GM23338 (cell line): ENCODE data around the gene MAST4. TPM values are rescaled to one million over a fixed set of nuclear protein-coding genes. Genes with fewer than 3 reads are reported as not detected.
A peak's percentile ranks its signal among the peaks of the same experiment; 100 is the strongest.

Source experiments
- ATAC-seq: fragments of 200-7000 bp; cut with Tn5 transposase; 3 replicates; pipeline ENCODE4 v1.9.1; 2020
- DNase-seq: peaks from one replicate; pipeline ENCODE4 v3.0.0-alpha.2; 2015; ENCODE audit warnings: low spot score
- H2AFZ ChIP-seq: fragments of 200-600 bp; sonication (generic); 2 replicates; pipeline ENCODE4 v1.8.0; 2016; ENCODE audit warnings: antibody characterized with exemption, mild to moderate bottlenecking, moderate library complexity
- H3F3A ChIP-seq: fragments of 200-600 bp; sonication (generic); replicated peaks from 2 replicates; pipeline ENCODE4 v1.8.0; 2017; ENCODE audit warnings: antibody characterized with exemption, mixed run types, low read depth
- H3K27ac ChIP-seq: fragments of 200-600 bp; sonication (generic); 2 replicates; pipeline ENCODE4 v1.6.1; 2016; ENCODE audit warnings: low read depth
- H3K27me3 ChIP-seq: fragments of 200-600 bp; sonication (generic); 2 replicates; pipeline ENCODE4 v1.8.0; 2016; ENCODE audit warnings: mild to moderate bottlenecking, mixed run types, moderate library complexity; ENCODE audit not compliant: insufficient read depth
- H3K36me3 ChIP-seq: fragments of 200-600 bp; sonication (generic); 2 replicates; pipeline ENCODE4 v1.8.0; 2016; ENCODE audit warnings: mild to moderate bottlenecking; ENCODE audit not compliant: insufficient read depth
- H3K4me1 ChIP-seq: fragments of 200-600 bp; sonication (generic); 2 replicates; pipeline ENCODE4 v1.8.0; 2016; ENCODE audit warnings: mild to moderate bottlenecking, moderate library complexity; ENCODE audit not compliant: insufficient read depth
- H3K4me2 ChIP-seq: fragments of 200-600 bp; sonication (generic); 2 replicates; pipeline ENCODE4 v1.7.1; 2017; ENCODE audit warnings: mixed run types
- H3K4me3 ChIP-seq: fragments of 200-600 bp; sonication (generic); 2 replicates; pipeline ENCODE4 v1.6.1; 2016; ENCODE audit warnings: mixed run types
- H3K79me2 ChIP-seq: fragments of 200-600 bp; sonication (generic); replicated peaks from 2 replicates; pipeline ENCODE4 v1.8.0; 2017; ENCODE audit warnings: mild to moderate bottlenecking; ENCODE audit not compliant: insufficient read depth
- H3K9me2 ChIP-seq: fragments of 200-600 bp; sonication (generic); 2 replicates; pipeline ENCODE4 v1.8.0; 2017; ENCODE audit not compliant: insufficient read depth
- H4K20me1 ChIP-seq: fragments of 200-600 bp; sonication (generic); replicated peaks from 2 replicates; pipeline ENCODE4 v1.8.0; 2017; ENCODE audit warnings: mild to moderate bottlenecking; ENCODE audit not compliant: insufficient read depth
- H3K27ac Mint-ChIP-seq: 2 replicates; pipeline ENCODE4 v1.8.0; 2020; ENCODE audit warnings: inconsistent platforms, mild to moderate bottlenecking, moderate library complexity, mixed read lengths
- H3K27me3 Mint-ChIP-seq: 3 replicates; pipeline ENCODE4 v1.8.0; 2022; ENCODE audit warnings: low read depth, mild to moderate bottlenecking, moderate library complexity, mixed read lengths, inconsistent platforms; ENCODE audit not compliant: insufficient read depth, poor library complexity
- H3K36me3 Mint-ChIP-seq: 3 replicates; pipeline ENCODE4 v1.8.0; 2021; ENCODE audit warnings: low read depth, mild to moderate bottlenecking, inconsistent platforms, moderate library complexity, mixed read lengths
- H3K4me1 Mint-ChIP-seq: 3 replicates; pipeline ENCODE4 v1.8.0; 2020; ENCODE audit warnings: mild to moderate bottlenecking, inconsistent platforms, mixed read lengths
- H3K4me3 Mint-ChIP-seq: 3 replicates; pipeline ENCODE4 v1.8.0; 2021; ENCODE audit warnings: moderate library complexity, mild to moderate bottlenecking, inconsistent platforms, mixed read lengths
- H3K9me3 Mint-ChIP-seq: 3 replicates; pipeline ENCODE4 v1.8.0; 2020; ENCODE audit warnings: moderate library complexity, mild to moderate bottlenecking, inconsistent platforms, mixed read lengths
- CTCF ChIP-seq, 2 experiments: fragments of 200-600 bp in 1 of 2; sonication (generic) in 1 of 2; conservative IDR thresholded peaks; 2 replicates each; pipeline versions ENCODE4 v1.5.1 to v1.6.1; 2016 to 2017; ENCODE audit warnings: antibody characterized with exemption in 2 of 2, low read depth in 2 of 2, mild to moderate bottlenecking in 2 of 2, moderate library complexity in 1 of 2
- EZH2 ChIP-seq: fragments of 200-600 bp; sonication (generic); IDR thresholded peaks from one replicate; pipeline ENCODE4 v1.8.0; 2017; ENCODE audit warnings: antibody characterized with exemption, mild to moderate bottlenecking, low read depth; ENCODE audit not compliant: unreplicated experiment
- EZH2phosphoT487 ChIP-seq: fragments of 200-600 bp; sonication (generic); IDR thresholded peaks from one replicate; pipeline ENCODE4 v1.8.1; 2018; ENCODE audit warnings: antibody characterized with exemption; ENCODE audit not compliant: unreplicated experiment
- JUNB ChIP-seq: IDR thresholded peaks from one replicate; pipeline ENCODE4 v1.6.1; 2016; ENCODE audit warnings: antibody characterized with exemption; ENCODE audit not compliant: unreplicated experiment
- NANOG ChIP-seq: IDR thresholded peaks from 2 replicates; pipeline ENCODE4 v1.6.1; 2016; ENCODE audit warnings: antibody characterized with exemption, borderline replicate concordance
- POLR2AphosphoS5 ChIP-seq: IDR thresholded peaks from 2 replicates; pipeline ENCODE4 v1.6.1; 2016; ENCODE audit warnings: antibody characterized with exemption, low read depth
- REST ChIP-seq: IDR thresholded peaks from one replicate; pipeline ENCODE4 v1.6.1; 2018; ENCODE audit warnings: antibody characterized with exemption; ENCODE audit not compliant: unreplicated experiment
- STAT1 ChIP-seq: IDR thresholded peaks from one replicate; pipeline ENCODE4 v1.6.1; 2016; ENCODE audit warnings: antibody characterized with exemption; ENCODE audit not compliant: unreplicated experiment
- polyA plus RNA-seq: library from polyadenylated mRNA; unstranded; fragments of >200 nt; fragmentation: Nextera tagmentation; extraction: Ambion mirVana; gene quantifications from 2 replicates; pipeline ENCODE4 v1.2.1, GENCODE V29; 2016
- total RNA-seq: library from RNA; depleted of rRNA; stranded (reverse); fragments of >200 nt; shearing (Covaris generic); gene quantifications from 2 replicates; pipeline ENCODE4 v1.2.3, GENCODE V29; 2014

Gene MAST4
- total and polyA plus RNA-seq, 2 experiments from 2014 or later = 3.6 to 8.5 TPM

GRCh38 chr5:66828046-66828547, 231.9 kb downstream of the MAST4 start:
- ATAC-seq = peak; percentile 87
- H3K4me2 ChIP-seq = peak overlapping the region; percentile 73
- peak overlapping the region; percentile 7; the same call in 1 of the 2 replicates for H3K27ac ChIP-seq
- H3K4me1 ChIP-seq = peaks cover 46% of the 10 kb centered on the region
- H3F3A ChIP-seq = no peaks in the 10 kb centered on the region
- H3K79me2 ChIP-seq = no peaks in the 10 kb centered on the region
- no peak overlapping the region for H2AFZ ChIP-seq
- TF ChIP-seq REST = no peak
- no peak for TF ChIP-seq EZH2phosphoT487
- TF ChIP-seq POLR2AphosphoS5 = no peak
- no peak for TF ChIP-seq EZH2
- TF ChIP-seq CTCF (conservative IDR thresholded peaks at IDR 0.05; ENCODE audit: low read depth in 2 of 2) = no peak
- TF ChIP-seq STAT1 = no peak
- peaks cover 48% of the 10 kb centered on the region for H3K4me1 Mint-ChIP-seq
- H3K9me3 Mint-ChIP-seq = no peaks in the 10 kb centered on the region
- H3K27me3 ChIP-seq = no peaks in the 10 kb centered on the region
- peak overlapping the region; percentile 69 for H3K4me3 Mint-ChIP-seq
- peak overlapping the region; percentile 46 for H3K4me3 ChIP-seq
- H3K27me3 Mint-ChIP-seq = peaks cover 4% of the 10 kb centered on the region
- 0 out of 2 replicates have a peak, but pooled peaks cover 3% of the 10 kb centered on the region for H3K9me2 ChIP-seq
- no peaks in the 10 kb centered on the region for H3K36me3 ChIP-seq
- no peak overlapping the region for H3K27ac Mint-ChIP-seq
- DNase-seq = peak; percentile 78
- H3K36me3 Mint-ChIP-seq = no peaks in the 10 kb centered on the region
- H4K20me1 ChIP-seq = no peaks in the 10 kb centered on the region

- peaks cover 2% of the 10 kb centered on the region for H3K27me3 Mint-ChIP-seq
- no peaks in the 10 kb centered on the region for H3F3A ChIP-seq
- ATAC-seq = peak; percentile 91
- H3K4me3 Mint-ChIP-seq = peak overlapping the region; percentile 69
- no peak overlapping the region for H3K27ac Mint-ChIP-seq
- 0 out of 2 replicates have a peak, but pooled peaks cover 3% of the 10 kb centered on the region for H3K9me2 ChIP-seq
- no peaks in the 10 kb centered on the region for H3K36me3 ChIP-seq
- no peaks in the 10 kb centered on the region for H3K36me3 Mint-ChIP-seq
- peak overlapping the region; percentile 7; the same call in 1 of the 2 replicates for H3K27ac ChIP-seq
- H3K27me3 ChIP-seq = no peaks in the 10 kb centered on the region
- no peaks in the 10 kb centered on the region for H3K9me3 Mint-ChIP-seq
- H2AFZ ChIP-seq = no peak overlapping the region
- H3K4me2 ChIP-seq = peak overlapping the region; percentile 73
- H3K79me2 ChIP-seq = no peaks in the 10 kb centered on the region
- H3K4me3 ChIP-seq = peak overlapping the region; percentile 46
- peaks cover 46% of the 10 kb centered on the region for H3K4me1 ChIP-seq
- H4K20me1 ChIP-seq = no peaks in the 10 kb centered on the region
- peak; percentile 78 for DNase-seq
- H3K4me1 Mint-ChIP-seq = peaks cover 48% of the 10 kb centered on the region
- TF ChIP-seq NANOG (no peak), JUNB (no peak), EZH2 (no peak), POLR2AphosphoS5 (no peak)
Observed at GRCh38 chr5:66828548-66829357, 232.6 kb downstream of the MAST4 start.
